ENCODE measurements around the gene TRA2B.

DNA sequence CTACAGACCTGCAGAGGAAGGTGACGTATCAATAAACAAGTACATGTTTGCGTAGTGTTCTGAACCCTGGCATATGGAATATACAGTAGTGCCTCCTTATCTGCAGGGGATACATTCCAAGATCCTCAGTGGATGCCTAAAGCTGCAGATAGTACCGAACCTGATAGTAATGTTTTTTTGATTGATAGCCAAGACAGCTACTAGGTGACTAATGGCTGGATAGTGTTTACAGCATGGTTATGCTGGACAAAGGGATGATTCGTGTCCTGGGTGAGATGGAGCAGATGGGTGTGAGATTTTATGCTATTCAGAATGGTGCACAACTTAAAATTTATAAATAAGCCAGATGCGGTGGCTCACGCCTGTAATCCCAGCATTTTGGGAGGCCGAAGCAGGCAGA, 57.2 kb downstream of the TRA2B start:
- TF ChIP-seq, protein P1, sequence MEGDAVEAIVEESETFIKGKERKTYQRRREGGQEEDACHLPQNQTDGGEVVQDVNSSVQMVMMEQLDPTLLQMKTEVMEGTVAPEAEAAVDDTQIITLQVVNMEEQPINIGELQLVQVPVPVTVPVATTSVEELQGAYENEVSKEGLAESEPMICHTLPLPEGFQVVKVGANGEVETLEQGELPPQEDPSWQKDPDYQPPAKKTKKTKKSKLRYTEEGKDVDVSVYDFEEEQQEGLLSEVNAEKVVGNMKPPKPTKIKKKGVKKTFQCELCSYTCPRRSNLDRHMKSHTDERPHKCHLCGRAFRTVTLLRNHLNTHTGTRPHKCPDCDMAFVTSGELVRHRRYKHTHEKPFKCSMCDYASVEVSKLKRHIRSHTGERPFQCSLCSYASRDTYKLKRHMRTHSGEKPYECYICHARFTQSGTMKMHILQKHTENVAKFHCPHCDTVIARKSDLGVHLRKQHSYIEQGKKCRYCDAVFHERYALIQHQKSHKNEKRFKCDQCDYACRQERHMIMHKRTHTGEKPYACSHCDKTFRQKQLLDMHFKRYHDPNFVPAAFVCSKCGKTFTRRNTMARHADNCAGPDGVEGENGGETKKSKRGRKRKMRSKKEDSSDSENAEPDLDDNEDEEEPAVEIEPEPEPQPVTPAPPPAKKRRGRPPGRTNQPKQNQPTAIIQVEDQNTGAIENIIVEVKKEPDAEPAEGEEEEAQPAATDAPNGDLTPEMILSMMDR (conservative IDR thresholded peaks at IDR 0.05): no peak
- TF ChIP-seq ZFX (IDR thresholded peaks at IDR 0.05): no peak
